ENCODE results near the gene MAP3K7. TPM values are rescaled to one million over a fixed set of nuclear protein-coding genes. Genes with fewer than 3 reads are reported as not detected.

Gene MAP3K7
- total RNA-seq, 4 donors from 2014 or later: 18.4 to 44.9 (median 26.3) TPM

GRCh38 chr6:90611543-90612312 lies 24.9 kb upstream of the MAP3K7 start:
- Histone ChIP-seq H3K9me3 (no peaks in the 10 kb centered on the region), H3K27ac (no peak overlapping the region), H3K4me1 (peaks cover 17% of the 10 kb centered on the region), H3K36me3 (no peaks in the 10 kb centered on the region), H3K27me3 (peaks cover 40% of the 10 kb centered on the region), H3K4me3 (peak overlapping the region; percentile 68)
- WGBS: 65% methylated on average over 25 of the region's 25 CpGs
- no peak for TF ChIP-seq CTCF (IDR thresholded peaks at IDR 0.05)
- no peak for TF ChIP-seq POLR2A (IDR thresholded peaks at IDR 0.05)
- TF ChIP-seq POLR2AphosphoS5 (IDR thresholded peaks at IDR 0.05): no peak
- no peak for TF ChIP-seq EP300 (IDR thresholded peaks at IDR 0.05)
- no peak for DNase-seq (ENCODE audit: low spot score in 2 of 2)

GRCh38 chr6:90610751-90611542 lies 24.1 kb upstream of the MAP3K7 start:
- Histone ChIP-seq H3K27ac (peak overlapping the region; percentile 14), H3K4me3 (peak overlapping the region; percentile 68), H3K4me1 (peaks cover 17% of the 10 kb centered on the region), H3K27me3 (peaks cover 40% of the 10 kb centered on the region), H3K9me3 (no peaks in the 10 kb centered on the region), H3K36me3 (no peaks in the 10 kb centered on the region)
- peak; percentile 63 to 74 for DNase-seq (ENCODE audit: low spot score in 2 of 2)
- TF ChIP-seq CTCF (IDR thresholded peaks at IDR 0.05): no peak
- no peak for TF ChIP-seq POLR2A (IDR thresholded peaks at IDR 0.05)
- no peak for TF ChIP-seq EP300 (IDR thresholded peaks at IDR 0.05)
- TF ChIP-seq POLR2AphosphoS5 (IDR thresholded peaks at IDR 0.05): no peak
- 1% methylated on average over 27 of the region's 72 CpGs for WGBS

- Histone ChIP-seq H3K36me3 (no peaks in the 10 kb centered on the region), H3K4me1 (peaks cover 17% of the 10 kb centered on the region), H3K27ac (peak overlapping the region; percentile 14), H3K4me3 (peak overlapping the region; percentile 68), H3K9me3 (no peaks in the 10 kb centered on the region), H3K27me3 (peaks cover 38% of the 10 kb centered on the region)
- DNase-seq (ENCODE audit: low spot score in 2 of 2): no peak
- TF ChIP-seq POLR2AphosphoS5 (IDR thresholded peaks at IDR 0.05) (no peak), EP300 (IDR thresholded peaks at IDR 0.05) (no peak), CTCF (IDR thresholded peaks at IDR 0.05) (no peak), POLR2A (IDR thresholded peaks at IDR 0.05) (no peak)
- 6% methylated on average over 22 of the region's 22 CpGs for WGBS
Measured at GRCh38 chr6:90610301-90610750, 23.5 kb upstream of the MAP3K7 start.

DNA sequence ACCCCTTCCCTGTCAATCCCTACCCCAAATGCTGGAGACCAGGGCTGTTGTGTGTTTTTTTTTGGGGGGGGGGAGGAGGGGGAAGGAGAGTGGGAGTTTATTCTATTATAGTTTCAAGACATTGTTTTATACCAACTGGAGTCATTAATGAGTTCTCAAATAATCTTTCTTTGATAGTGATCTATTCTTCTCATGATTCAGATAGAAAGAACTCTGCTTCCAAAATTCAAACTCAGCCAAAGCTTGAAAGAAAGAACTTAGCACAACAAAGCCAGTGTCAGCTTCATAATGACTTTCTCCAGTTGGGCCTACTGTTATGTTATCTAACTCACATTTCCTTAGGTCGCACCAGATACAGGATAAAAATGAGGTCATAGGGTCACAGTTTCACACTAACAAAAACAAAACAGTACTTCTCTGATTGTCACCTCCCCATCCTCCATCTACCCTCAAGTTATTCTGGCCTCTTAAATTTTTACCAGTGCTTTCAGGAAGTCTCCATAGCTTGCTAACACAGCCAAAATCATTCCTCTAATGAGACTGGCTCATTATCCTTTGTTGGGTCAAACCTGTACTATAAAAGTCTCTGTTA lies 19.0 kb upstream of the MAP3K7 start:
- Histone ChIP-seq H3K36me3 (no peaks in the 10 kb centered on the region), H3K27me3 (peaks cover 24% of the 10 kb centered on the region), H3K4me1 (peaks cover 8% of the 10 kb centered on the region), H3K4me3 (no peak overlapping the region), H3K27ac (no peak overlapping the region), H3K9me3 (no peaks in the 10 kb centered on the region)
- TF ChIP-seq CTCF (IDR thresholded peaks at IDR 0.05) (no peak), POLR2AphosphoS5 (IDR thresholded peaks at IDR 0.05) (no peak), POLR2A (IDR thresholded peaks at IDR 0.05) (no peak), EP300 (IDR thresholded peaks at IDR 0.05) (no peak)
- WGBS: 82% methylated on average over 1 of the region's 1 CpG
- no peak for DNase-seq (ENCODE audit: low spot score in 2 of 2)

DNA sequence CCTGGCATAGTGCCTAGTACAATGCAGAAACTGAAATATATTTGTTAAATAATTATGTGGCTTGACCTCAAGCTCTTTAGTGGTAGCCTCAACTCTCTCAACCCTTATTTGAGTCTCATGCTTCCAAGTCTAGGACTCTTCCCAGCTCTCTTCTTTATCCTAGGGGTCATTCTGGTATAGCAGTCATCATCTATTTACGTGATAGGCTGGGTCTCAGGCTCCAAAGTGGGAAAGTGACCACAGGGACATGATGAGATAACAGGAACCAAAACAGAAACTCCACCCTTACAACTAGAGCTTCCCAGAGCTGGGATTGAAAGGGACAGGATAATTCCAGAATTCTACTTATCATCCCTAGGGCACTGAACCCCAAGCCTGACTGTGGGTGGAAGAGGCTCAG lies 17.7 kb upstream of the MAP3K7 start:
- H3K9me3 ChIP-seq: no peaks in the 10 kb centered on the region
- H3K27ac ChIP-seq: no peak overlapping the region
- 64% methylated on average over 1 of the region's 1 CpG for WGBS
- no peak for DNase-seq (ENCODE audit: low spot score in 2 of 2)
- no peaks in the 10 kb centered on the region for H3K36me3 ChIP-seq
- H3K27me3 ChIP-seq: peaks cover 17% of the 10 kb centered on the region
- H3K4me3 ChIP-seq: no peak overlapping the region
- no peaks in the 10 kb centered on the region for H3K4me1 ChIP-seq
- TF ChIP-seq EP300 (IDR thresholded peaks at IDR 0.05) (no peak), CTCF (IDR thresholded peaks at IDR 0.05) (no peak), POLR2AphosphoS5 (IDR thresholded peaks at IDR 0.05) (no peak), POLR2A (IDR thresholded peaks at IDR 0.05) (no peak)

Data from suprapubic skin (tissue), 4 donors.